Fibroblast of villous mesenchyme (primary cell): ENCODE data around the gene ANGPTL8. TPM values are rescaled to one million over a fixed set of nuclear protein-coding genes. Genes with fewer than 3 reads are reported as not detected.

Source experiments
- DNase-seq: peaks from one replicate; pipeline ENCODE4 v3.0.0-alpha.2; 2010; ENCODE audit warnings: low read depth
- H3K4me3 ChIP-seq: 2 replicates; pipeline ENCODE4 v1.5.1; 2011; ENCODE audit warnings: low read depth, mild to moderate bottlenecking, low read length
- total RNA-seq: library from RNA; depleted of rRNA; stranded (reverse); fragments of >200 nt; gene quantifications from 2 replicates; pipeline ENCODE4 v1.2.3, GENCODE V29; 2012
- TF ChIP-seq, protein P1 (sequence below): IDR thresholded peaks from 2 replicates; pipeline ENCODE4 v1.5.1; 2012; ENCODE audit warnings: low read depth, mild to moderate bottlenecking, low read length; ENCODE audit not compliant: insufficient read depth

ANGPTL8 gene
- total RNA-seq, 1 donor = not detected

DNA sequence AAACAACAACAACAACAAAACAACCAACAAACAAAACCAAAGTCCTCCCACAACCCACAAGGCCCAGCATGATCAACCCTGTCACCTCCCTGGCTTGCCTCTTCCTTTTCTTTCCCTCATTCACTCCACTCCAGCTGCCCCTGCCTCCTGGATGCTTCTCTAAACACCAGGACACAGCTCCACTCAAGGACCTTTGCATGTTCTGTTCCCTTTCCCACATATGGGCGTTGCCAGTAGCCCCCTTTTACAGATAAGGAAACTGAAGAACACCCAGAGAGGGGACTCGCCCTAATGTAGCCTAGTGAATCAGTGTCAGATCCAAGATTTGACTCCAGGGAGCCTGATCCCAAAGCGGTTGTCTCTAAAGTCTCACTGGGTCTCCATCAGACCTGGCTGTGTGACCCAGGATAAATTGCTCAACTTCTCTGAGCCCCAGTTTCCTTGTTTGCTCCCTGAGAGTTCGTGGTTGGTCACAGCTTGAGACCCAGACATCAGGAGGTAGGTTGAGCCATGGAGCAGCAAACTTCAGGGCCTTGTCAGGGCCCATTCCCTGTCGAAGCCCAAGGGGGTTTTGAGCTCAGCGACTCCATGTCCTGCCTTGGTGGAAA, 25.9 kb downstream of the ANGPTL8 start:
- no peak overlapping the region for H3K4me3 ChIP-seq
- DNase-seq = no peak
- TF ChIP-seq, protein P1, sequence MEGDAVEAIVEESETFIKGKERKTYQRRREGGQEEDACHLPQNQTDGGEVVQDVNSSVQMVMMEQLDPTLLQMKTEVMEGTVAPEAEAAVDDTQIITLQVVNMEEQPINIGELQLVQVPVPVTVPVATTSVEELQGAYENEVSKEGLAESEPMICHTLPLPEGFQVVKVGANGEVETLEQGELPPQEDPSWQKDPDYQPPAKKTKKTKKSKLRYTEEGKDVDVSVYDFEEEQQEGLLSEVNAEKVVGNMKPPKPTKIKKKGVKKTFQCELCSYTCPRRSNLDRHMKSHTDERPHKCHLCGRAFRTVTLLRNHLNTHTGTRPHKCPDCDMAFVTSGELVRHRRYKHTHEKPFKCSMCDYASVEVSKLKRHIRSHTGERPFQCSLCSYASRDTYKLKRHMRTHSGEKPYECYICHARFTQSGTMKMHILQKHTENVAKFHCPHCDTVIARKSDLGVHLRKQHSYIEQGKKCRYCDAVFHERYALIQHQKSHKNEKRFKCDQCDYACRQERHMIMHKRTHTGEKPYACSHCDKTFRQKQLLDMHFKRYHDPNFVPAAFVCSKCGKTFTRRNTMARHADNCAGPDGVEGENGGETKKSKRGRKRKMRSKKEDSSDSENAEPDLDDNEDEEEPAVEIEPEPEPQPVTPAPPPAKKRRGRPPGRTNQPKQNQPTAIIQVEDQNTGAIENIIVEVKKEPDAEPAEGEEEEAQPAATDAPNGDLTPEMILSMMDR = no peak

DNA sequence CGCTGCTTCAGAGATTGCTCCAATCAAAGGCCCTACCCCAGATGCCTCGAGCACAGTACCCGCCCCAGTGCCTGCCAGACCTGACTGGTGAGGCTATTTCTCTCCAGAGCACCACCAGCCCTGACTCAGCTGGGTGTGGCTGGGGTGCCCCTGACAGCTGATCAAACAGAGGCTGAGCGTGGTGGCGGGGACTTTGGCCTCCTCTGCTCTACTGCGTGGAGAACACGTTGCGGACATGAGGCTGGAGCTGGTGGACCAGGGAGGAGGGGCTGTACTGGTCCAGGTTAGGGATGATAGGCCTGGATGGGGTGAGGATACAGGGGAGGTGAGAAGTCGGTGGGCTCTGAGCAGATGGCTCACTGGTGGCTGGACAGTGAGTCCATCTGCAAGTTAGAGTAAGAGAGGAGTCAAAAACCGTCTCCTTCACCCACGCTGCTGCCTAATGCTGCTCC, 26.4 kb downstream of the ANGPTL8 start:
- no peak for DNase-seq
- no peak overlapping the region for H3K4me3 ChIP-seq
- TF ChIP-seq, protein P1 = no peak

DNA sequence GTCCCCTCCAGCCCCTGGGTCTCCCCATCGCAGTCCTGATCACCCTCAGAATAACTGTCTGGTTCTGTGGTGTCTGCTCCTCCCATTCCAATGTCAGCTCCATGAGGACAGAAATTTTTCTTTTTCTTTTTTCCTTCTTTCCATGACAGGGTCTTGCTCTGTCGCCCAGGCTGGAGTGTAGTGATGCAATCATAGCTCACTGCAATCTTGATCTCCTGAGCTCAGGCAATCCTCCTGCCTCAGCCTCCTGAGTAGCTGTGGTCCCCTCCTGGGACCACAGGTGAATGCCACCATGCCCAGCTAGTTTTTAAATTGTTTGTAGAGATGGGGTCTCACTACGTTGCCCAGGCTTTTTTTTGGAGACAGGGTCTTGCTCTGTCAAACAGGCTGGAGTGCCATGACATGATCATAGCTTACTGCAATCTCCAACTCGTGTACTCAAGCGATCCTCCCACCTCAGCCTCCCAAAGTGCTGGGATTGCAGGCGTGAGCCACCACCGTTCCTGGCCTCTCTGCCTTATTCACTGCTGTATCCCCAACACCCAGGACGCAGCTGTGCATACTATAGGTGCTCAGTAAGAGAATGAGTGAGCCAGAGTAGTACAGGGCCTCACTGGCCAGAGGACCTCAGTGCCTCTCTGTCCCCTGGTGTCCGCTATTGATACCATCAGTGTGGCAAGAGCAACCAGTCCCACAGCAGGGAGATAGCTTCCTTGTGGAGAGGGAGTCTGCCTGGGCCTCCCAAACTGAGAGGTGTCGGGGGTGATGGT, 28.1 kb downstream of the ANGPTL8 start:
- no peak for DNase-seq
- TF ChIP-seq, protein P1 = no peak
- H3K4me3 ChIP-seq = no peak overlapping the region

DNA sequence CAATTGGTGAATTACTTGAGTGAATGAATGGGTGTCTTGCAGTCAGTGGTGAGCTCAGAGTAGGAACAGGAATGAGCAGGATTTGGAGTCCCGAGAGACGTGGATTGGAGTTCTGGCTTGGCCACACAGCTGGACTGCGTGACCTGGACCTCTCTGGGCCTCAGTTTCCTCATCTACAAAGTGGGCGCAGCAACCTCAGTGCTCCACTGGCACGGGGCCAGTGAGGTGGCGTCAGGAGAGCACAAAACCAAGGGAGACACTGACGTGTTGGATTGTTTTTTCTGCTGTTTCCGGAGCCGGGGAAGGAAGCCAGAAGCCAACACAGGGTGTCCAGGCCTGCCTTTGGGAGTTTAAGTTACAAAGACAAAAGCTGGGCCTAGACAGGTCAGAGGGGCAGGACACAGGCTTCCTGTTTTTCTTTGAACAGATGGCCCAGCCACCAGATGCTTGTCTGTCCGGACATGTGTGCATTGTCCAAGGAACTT, 29.4 kb downstream of the ANGPTL8 start:
- TF ChIP-seq, protein P1 = no peak
- DNase-seq = peak; percentile 92
- no peak overlapping the region for H3K4me3 ChIP-seq

DNA sequence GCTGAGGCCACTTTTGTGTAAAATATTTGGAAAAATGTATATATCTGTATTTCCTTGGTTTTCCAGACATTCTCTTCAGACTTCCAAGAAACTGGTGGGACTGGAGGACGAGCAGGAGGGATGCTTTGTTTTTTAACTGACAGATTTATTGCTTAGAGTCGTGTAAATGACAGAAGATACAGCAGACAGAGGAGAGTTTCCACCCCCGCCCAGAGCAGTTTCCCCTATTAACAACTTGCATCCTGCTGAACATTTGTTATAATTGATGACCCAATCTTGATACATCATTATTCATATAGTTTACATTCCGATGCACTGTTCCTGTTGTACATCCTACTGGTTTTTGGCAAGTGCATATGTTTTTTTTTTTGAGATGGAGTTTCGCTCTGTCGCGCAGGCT, 30.0 kb downstream of the ANGPTL8 start:
- peak; percentile 74 for DNase-seq
- H3K4me3 ChIP-seq = no peak overlapping the region
- TF ChIP-seq, protein P1 = no peak

DNA sequence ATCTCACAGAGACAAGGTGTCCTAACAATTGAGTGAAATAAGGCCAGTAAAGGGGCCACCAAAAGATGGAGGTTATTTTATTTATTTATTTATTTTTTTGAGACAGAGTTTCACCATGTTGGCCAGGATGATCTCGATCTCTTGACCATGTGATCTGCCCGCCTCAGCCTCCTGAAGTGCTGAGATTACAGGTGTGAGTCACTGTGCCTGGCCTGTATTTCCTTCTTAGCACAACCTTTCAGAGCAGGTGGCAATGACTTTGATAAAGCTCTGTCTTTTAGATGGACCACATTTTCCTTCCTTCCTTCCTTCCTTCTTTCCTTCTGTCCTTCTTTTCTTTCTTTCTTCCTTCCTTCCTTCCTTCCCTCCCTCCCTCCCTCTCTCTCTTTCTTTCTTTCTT, 33.9 kb downstream of the ANGPTL8 start:
- no peak overlapping the region for H3K4me3 ChIP-seq
- TF ChIP-seq, protein P1 = no peak
- no peak for DNase-seq
